A673 (cell line): Measurements from ENCODE around the gene TRPC6.

Experiments
- EZH2 ChIP-seq: fragments of 200-600 bp; sonication (generic); IDR thresholded peaks from 2 replicates; pipeline ENCODE4 v1.6.1; 2017; ENCODE audit warnings: borderline replicate concordance, low read depth, mild to moderate bottlenecking, mixed read lengths, antibody characterized with exemption, low read length; ENCODE audit not compliant: poor library complexity, severe bottlenecking
- TF ChIP-seq, protein P1 (sequence below): fragments of 300-800, 200-600 bp; sonication (generic); conservative IDR thresholded peaks from 2 replicates; pipeline ENCODE4 v1.5.1; 2017; ENCODE audit warnings: low read depth, mild to moderate bottlenecking, antibody characterized with exemption, low read length, moderate library complexity, mixed read lengths

- TF ChIP-seq, protein P1, sequence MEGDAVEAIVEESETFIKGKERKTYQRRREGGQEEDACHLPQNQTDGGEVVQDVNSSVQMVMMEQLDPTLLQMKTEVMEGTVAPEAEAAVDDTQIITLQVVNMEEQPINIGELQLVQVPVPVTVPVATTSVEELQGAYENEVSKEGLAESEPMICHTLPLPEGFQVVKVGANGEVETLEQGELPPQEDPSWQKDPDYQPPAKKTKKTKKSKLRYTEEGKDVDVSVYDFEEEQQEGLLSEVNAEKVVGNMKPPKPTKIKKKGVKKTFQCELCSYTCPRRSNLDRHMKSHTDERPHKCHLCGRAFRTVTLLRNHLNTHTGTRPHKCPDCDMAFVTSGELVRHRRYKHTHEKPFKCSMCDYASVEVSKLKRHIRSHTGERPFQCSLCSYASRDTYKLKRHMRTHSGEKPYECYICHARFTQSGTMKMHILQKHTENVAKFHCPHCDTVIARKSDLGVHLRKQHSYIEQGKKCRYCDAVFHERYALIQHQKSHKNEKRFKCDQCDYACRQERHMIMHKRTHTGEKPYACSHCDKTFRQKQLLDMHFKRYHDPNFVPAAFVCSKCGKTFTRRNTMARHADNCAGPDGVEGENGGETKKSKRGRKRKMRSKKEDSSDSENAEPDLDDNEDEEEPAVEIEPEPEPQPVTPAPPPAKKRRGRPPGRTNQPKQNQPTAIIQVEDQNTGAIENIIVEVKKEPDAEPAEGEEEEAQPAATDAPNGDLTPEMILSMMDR, result no peak
- TF ChIP-seq EZH2, result no peak
Measured at GRCh38 chr11:101429703-101430540, 153.9 kb downstream of the TRPC6 start.
